Measurements from ENCODE around the gene JOSD2.
"Not testable (repeated sequence)": the region's sequence is repeated elsewhere in the genome, so short reads cannot be mapped to it uniquely, and the experiment has no call there.

- TF ChIP-seq CTCF (conservative IDR thresholded peaks at IDR 0.05; ENCODE audit: low read depth, low read length); SMC3 (IDR thresholded peaks at IDR 0.05; ENCODE audit: low read depth, low read length); FOS (IDR thresholded peaks at IDR 0.05; ENCODE audit: low read depth, low read length); USF2 (IDR thresholded peaks at IDR 0.05; ENCODE audit: low read depth, low read length); RAD21 (IDR thresholded peaks at IDR 0.05; ENCODE audit: low read length): not testable (repeated sequence)
Observed at GRCh38 chr19:50473336-50473735, 37.7 kb downstream of the JOSD2 start.

All from IMR-90 (cell line).